Measurements from ENCODE around the gene RPP38.

DNA sequence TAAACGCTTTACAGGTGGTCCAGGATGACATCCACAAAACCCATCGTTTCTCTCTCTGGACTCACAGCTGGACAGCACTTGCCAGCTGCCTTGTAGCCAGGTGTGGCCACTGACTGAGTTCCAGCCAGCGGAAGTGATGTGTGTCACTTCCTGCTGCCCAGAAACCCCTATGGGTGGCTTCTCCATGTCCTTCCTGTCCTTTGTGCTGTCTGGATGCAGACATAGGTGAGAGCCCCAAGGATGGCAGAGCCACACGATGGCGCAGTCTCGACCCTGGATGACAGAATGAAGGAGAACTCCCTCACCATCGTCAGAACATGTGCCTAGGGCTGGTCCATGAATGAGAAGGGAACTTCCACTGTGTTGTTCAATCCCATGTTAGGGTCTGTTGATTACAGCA is 49.2 kb downstream of the RPP38 start:
- TF ChIP-seq EZH2phosphoT487 (IDR thresholded peaks at IDR 0.05; ENCODE audit: borderline replicate concordance, low read depth, low read length), result no peak
- TF ChIP-seq, protein P1, sequence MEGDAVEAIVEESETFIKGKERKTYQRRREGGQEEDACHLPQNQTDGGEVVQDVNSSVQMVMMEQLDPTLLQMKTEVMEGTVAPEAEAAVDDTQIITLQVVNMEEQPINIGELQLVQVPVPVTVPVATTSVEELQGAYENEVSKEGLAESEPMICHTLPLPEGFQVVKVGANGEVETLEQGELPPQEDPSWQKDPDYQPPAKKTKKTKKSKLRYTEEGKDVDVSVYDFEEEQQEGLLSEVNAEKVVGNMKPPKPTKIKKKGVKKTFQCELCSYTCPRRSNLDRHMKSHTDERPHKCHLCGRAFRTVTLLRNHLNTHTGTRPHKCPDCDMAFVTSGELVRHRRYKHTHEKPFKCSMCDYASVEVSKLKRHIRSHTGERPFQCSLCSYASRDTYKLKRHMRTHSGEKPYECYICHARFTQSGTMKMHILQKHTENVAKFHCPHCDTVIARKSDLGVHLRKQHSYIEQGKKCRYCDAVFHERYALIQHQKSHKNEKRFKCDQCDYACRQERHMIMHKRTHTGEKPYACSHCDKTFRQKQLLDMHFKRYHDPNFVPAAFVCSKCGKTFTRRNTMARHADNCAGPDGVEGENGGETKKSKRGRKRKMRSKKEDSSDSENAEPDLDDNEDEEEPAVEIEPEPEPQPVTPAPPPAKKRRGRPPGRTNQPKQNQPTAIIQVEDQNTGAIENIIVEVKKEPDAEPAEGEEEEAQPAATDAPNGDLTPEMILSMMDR (conservative IDR thresholded peaks at IDR 0.05; ENCODE audit: low read length), result no peak

Data from OCI-LY7 (cell line).